Caki2 (cell line): ENCODE results near the gene CLDN4. TPM values are rescaled to one million over a fixed set of nuclear protein-coding genes. Genes with fewer than 3 reads are reported as not detected.
"Not testable (repeated sequence)": the region's sequence is repeated elsewhere in the genome, so short reads cannot be mapped to it uniquely, and the experiment has no call there.

ENCODE experiments used
- DNase-seq: peaks from one replicate; pipeline ENCODE4 v3.0.0-alpha.2; 2015; ENCODE audit warnings: low read depth
- in situ Hi-C: cut with HindIII; loops from 2 replicates; pipeline ENCODE4 v1.10.0; 2016; ENCODE audit warnings: low sequenced_read_pairs, low pct_unique_long_range_greater_than_20kb, mixed read lengths
- total RNA-seq: library from RNA; depleted of rRNA; stranded (reverse); fragments of >200 nt; shearing (Covaris generic); gene quantifications from 2 replicates; pipeline ENCODE4 v1.2.3, GENCODE V29; 2014; ENCODE audit warnings: low replicate concordance; rRNA removed

CLDN4 gene, protein sequence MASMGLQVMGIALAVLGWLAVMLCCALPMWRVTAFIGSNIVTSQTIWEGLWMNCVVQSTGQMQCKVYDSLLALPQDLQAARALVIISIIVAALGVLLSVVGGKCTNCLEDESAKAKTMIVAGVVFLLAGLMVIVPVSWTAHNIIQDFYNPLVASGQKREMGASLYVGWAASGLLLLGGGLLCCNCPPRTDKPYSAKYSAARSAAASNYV
- 326 and 414 TPM in 2 replicates for total RNA-seq

DNA sequence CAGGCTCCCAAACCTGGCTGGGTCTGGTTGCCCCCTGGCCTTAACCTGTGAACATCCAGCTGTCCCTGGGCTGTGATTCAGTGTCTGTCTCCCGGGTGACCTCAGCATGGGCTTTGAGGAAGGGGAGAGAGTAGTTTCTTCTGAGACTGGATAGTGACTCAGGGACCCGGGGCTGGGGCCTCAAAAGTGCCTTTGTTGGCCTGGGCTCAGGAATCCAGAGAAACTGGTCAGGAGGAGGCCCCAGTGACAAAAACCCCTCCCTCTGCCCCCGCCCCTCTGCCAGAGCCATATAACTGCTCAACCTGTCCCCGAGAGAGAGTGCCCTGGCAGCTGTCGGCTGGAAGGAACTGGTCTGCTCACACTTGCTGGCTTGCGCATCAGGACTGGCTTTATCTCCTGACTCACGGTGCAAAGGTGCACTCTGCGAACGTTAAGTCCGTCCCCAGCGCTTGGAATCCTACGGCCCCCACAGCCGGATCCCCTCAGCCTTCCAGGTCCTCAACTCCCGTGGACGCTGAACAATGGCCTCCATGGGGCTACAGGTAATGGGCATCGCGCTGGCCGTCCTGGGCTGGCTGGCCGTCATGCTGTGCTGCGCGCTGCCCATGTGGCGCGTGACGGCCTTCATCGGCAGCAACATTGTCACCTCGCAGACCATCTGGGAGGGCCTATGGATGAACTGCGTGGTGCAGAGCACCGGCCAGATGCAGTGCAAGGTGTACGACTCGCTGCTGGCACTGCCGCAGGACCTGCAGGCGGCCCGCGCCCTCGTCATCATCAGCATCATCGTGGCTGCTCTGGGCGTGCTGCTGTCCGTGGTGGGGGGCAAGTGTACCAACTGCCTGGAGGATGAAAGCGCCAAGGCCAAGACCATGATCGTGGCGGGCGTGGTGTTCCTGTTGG lies at the start of gene CLDN4:
TSS of gene CLDN4 (plus strand) at position 316 of the 903 bp plus-strand sequence. CDS start at position 522, 206 bp downstream.
- peak; percentile 96 for DNase-seq
- in situ Hi-C loops, result no loop called here

DNA sequence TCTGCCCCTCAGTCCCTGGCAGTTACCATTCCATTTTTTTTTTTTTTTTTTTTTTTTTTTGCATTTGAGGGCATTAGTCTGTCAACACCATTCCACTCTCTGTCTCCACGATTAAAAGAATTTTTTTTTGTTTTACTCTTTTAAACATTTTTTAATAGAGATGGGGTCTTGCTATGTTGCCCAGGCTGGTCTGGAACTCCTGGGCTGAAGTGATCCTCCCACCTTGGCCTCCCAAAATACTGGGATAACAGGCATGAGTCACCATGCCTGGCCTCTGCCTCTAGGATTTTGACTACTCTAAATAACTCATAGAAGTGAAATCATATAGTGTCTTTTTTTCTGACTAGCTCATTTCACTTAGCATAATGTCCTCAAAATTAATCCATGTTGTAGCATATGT lies 44.2 kb upstream of the CLDN4 start:
- in situ Hi-C loops, result no loop called here
- no peak for DNase-seq

DNA sequence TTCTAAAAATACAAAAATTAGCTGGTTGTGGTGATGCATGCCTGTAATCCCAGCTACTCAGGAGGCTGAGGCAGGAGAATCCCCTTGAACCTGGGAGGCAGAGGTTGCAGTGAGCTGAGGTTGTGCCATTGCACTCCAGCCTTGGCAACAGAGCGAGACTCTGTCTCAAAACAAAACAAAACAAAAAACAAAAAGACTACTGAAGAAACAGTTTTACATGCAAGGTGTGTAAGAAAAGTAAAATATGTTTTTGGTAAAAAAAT lies 43.1 kb upstream of the CLDN4 start:
- DNase-seq, in situ Hi-C loops: not testable (repeated sequence)

DNA sequence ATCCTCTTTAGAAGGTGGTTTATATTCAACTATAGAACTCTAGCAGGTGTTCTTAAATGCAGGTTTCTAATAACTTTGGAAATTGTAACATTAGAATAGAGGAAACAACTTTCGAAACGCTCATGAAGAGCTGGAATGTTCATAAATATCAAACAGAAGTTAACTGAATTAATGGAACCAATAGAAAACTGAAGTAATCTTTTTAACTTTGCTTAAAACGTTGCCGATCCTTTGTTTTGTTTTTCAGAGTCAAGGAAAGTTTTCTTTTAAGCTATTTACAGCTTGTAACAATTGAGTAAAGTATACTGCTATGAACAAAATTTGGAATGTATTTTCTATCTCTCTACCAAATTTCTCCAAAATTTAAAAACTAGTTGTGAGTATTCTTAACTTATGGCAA lies 41.7 kb upstream of the CLDN4 start:
- in situ Hi-C loops, result no loop called here
- DNase-seq, result no peak

DNA sequence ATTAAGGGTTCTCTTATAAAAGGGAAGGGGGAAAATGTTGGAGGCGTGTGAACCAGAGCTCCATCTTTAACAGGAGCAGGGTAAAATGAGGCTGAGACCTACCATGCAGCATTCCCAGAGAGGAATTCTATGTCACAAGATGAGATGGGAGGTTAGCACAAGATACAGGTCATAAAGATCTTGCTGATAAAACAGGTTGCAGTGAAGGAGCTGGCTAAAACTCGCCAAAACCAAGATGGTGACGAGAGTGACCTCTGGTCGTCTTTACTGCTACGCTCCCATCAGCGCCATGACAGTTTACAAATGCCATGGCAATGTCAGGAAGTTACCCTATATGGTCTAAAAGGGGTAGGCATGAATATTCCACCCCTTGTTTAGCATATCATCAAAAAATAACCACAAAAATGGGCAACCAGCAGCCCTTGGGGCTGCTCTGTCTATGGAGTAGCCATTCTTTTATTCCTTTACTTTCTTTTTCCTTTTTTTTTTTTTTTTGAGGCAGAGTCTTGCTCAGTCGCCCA lies 39.6 kb upstream of the CLDN4 start:
- in situ Hi-C loops, DNase-seq: not testable (repeated sequence)

DNA sequence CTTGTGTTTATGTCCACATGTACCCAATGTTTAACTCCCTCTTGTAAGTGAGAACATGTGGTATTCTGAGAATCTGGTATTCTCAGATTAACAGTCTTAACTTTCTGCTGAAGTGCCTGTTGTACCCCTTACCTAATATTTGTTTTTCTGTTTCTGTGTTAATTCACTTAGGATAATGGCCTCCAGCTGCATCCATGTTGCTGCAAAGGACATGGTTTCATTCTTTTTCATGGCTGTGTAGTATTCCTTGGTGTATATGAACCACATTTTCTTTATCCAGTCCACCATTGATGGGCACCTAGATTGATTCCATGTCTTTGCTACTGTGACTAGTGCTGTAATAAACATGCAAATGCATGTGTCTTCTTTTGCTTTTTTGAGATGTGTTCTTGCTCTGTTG lies 35.6 kb upstream of the CLDN4 start:
- DNase-seq, in situ Hi-C loops: not testable (repeated sequence)

DNA sequence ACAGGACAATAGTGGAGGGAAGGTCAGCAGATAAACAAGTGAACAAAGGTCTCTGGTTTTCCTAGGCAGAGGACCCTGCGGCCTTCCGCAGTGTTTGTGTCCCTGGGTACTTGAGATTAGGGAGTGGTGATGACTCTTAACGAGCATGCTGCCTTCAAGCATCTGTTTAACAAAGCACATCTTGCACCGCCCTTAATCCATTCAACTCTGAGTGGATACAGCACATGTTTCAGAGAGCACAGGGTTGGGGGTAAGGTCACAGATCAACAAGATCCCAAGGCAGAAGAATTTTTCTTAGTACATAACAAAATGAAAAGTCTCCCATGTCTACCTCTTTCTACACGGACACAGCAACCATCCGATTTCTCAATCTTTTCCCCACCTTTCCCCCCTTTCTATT lies 34.1 kb upstream of the CLDN4 start:
- DNase-seq, in situ Hi-C loops: not testable (repeated sequence)

DNA sequence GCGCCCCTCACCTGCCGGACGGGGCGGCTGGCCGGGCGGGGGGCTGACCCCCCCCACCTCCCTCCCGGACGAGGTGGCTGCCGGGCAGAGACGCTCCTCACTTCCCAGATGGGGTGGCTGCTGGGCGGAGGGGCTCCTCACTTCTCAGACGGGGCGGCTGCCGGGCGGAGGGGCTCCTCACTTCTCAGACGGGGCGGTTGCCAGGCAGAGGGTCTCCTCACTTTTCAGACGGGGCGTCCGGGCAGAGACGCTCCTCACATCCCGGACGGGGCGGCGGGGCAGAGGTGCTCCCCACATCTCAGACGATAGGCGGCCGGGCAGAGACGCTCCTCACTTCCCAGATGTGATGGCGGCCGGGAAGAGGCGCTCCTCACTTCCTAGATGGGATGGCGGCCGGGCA lies 33.6 kb upstream of the CLDN4 start:
- in situ Hi-C loops, DNase-seq: not testable (repeated sequence)

DNA sequence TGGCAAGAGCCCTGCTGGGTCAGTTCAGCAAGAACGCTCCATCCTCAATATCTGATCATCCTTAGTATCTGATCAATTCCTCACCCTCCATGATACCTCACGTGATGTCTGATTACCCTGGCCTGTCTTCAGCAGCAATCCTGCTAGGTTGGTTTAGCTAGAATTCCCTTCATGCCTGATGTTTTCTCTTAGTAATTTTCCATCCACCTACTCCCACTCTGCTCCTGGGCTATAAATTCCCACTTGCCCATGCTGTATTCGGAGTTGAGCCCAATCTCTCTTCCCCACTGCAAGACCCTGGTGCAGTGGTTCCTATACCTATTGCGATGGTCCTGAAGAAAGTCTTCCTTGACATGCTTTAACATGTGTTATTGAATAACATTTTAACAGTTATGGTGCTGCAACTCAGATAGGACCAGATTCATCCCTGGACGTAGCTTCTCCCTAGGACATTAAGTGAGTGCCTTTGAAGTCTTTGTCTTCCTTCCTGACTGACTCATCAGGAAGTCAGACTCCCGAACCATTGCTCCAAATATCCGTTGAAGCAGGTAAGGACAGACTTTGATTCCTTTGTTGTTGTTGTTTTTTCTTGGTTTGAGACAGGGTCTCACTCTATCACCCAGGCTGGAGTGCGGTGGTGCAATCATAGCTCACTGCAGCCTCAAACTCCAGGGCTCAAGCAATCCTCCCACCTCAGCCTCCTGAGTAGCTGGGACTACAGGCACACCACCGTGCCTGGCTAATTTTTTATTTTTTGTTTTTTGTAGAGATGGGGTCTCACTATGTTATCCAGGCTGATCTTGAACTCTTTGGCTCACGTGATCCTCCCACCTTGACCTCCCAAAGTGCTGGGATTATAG lies 31.3 kb upstream of the CLDN4 start:
- no peak for DNase-seq
- in situ Hi-C loops, result no loop called here

DNA sequence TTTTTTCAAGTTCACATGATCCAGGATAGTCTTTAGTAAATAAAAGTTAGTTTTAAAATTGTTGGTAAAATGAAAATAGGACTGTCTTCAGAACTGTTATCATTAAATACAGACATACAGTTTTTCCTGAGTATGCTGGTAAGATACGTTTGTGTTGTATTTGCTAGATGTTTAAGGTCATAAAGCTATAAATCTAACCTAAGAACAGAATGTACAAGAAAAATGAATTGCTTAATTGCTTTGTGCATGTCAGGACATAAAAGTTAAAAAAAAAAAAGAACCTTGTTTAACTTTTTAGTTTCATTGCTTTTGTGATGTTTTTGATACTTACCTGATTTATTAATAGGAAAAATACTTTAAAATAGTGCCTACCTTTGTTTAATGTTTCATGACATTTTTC lies 29.2 kb upstream of the CLDN4 start:
- in situ Hi-C loops, result no loop called here
- no peak for DNase-seq

DNA sequence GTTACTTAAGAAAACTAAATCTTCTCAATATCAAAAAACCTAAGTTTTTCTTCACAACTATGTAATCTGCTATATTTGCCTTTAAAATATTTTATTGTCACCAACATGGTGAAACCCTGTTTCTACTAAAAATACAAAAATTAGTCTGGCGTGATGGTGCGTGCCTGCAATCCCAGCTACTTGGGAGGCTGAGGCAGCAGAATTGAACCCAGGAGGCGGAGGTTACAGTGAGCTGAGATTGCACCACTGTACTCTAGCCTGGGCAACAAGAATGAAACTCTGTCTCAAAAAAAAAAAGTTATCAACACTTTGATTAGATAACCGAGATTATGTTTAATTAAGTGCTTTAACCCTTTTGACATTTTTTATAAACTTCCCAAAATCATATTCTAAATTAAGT lies 28.3 kb upstream of the CLDN4 start:
- in situ Hi-C loops, result no loop called here
- no peak for DNase-seq

DNA sequence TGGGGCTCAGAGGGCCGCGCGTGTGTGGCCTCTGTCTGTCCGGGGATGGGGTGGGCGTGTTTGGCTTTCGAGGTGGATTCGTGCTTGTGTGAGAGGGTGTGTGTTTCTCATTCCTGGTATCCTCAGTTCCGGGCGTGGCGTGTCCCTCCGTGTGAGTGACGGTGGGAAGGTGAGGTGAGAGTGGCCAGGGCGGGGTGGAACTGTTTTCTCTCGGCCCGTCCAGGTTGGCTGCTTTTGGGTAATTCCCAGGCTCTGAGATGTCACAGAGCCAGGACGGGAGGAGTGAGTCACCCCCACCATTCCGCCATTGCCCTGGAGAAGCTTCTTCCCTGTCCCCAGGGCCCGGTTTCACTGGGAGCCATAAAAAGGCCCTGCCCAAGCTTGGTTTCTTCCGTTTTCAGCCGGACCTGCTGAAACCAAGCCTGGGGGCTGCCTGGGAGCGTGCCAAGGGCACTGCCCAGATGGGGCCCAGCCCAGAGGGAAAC lies 21.3 kb upstream of the CLDN4 start:
- in situ Hi-C loops, result no loop called here
- DNase-seq, result peak; percentile 75

DNA sequence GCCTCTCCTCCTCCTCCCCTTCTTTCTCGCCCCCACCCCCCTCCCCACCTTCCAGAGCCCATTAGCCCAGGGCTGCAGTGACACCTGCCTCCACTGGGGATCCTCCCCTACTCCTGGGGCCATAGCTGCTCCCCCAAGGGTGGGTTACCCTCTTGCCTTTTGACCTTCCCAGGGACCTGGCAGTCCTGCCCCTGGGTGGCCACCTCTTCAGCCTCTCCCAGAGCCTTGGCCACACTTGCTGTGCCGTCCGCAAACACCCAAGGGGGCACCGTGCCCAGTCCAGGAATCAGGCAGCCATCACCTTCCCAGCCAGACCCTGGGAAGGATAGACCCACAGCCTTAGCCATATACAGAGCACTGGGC lies 19.8 kb upstream of the CLDN4 start:
- no peak for DNase-seq
- in situ Hi-C loops, result no loop called here

DNA sequence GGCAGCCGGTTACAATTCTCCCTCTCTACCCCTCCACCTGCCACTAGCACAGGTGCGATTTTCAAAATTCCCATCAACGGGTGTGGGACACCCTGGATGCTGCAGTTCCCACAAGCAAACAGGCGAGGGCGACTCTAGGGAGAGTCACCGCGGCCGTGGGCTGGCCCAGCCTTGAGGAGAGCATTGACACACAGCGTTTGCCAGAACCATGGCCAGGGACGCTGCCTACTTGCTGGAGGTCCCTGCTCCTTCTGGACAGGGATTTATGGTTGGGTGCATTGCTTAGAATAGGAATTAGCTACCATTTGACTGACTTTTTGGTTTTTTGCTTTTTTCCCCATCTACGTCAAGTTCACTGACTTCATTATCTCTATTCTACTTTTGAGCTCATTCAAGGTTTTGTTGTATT lies 19.0 kb upstream of the CLDN4 start:
- DNase-seq, result no peak

DNA sequence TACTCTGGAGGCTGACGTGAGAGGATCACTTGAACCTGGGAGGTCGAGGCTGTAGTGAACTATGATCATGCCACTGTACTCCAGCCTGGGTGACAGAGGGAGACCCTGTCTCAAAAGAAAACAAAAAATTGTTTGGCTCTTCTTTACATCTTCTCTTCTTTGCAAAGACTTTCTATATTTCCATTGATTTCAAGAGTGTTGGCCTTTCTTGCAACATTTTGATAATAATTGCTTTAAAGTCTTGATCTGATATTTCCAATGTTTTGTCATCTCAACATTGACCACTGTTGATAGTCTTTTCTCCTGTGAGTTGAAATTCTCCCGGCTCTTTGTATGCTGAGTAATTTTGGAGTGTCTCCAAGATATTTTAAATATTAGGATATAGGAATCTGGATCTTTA lies 17.8 kb upstream of the CLDN4 start:
- no peak for DNase-seq
- in situ Hi-C loops, result no loop called here

More for the DNA sequence above, 19.0 kb upstream of the CLDN4 start:
- in situ Hi-C loops, result no loop called here

DNA sequence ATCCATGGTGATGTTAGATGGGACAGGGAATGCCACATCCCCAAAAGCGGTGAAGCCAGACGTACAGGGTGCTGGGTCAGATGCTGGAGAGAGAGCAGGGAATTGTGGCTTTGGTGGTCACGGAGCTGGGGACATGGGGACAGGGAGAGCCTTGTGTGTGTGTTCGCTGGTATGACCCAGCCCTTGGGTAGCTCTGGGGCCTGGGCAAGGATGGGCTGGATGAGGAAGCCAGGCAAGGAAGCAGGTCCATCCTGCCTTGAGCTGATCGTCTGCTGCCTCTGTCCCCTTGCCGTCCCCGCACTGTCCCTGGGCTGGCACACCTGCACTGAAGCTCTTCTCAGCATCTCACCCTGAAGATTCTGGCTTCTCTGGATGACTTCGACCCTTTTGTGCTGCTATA lies 15.4 kb upstream of the CLDN4 start:
- DNase-seq, result no peak
- in situ Hi-C loops, result no loop called here

DNA sequence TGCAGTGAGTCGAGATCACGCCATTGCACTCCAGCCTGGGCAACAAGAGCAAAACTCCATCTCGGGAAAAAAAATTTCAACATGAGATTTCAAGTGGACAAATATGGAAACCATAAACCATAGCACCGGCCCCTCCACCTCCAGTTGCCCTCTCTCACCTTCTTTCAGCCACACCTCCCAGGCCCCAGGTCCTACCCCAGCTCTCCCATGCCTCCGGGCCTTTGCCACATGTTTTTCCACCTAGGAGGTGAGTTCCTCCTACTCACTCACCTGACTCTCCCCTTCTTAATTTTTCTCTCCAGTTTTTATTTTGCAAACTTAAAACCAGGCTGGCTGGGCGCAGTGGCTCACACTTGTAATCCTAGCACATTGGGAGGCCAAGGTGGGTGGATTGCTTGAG lies 13.7 kb upstream of the CLDN4 start:
- DNase-seq, result no peak
- in situ Hi-C loops, result no loop called here

DNA sequence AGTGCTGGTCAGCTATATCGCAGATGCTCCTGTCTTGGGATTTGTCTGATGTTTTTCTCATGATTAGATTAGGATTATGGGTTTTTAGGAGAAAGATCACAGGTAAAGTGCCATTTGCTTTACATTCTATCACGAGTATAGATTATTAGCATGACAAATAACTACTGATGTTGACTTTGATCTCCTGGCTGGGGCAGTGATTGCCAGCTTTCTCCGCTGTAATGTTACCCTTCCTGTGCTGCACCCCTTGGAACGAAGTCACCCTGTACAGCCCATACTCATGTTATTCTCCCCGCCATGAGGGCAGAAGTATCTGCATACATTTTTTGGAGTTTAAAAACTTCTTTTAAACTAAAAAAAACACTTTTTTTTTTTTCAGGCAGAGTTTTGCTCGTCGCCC lies 10.8 kb upstream of the CLDN4 start:
- DNase-seq, result no peak
- in situ Hi-C loops, result no loop called here
